HCEC 1CT (cell line): ENCODE data around the gene RASAL3.
"Not testable (repeated sequence)": the region's sequence is repeated elsewhere in the genome, so short reads cannot be mapped to it uniquely, and the experiment has no call there.

Source experiments
- DNase-seq: peaks from one replicate; pipeline ENCODE4 v3.0.0-alpha.2; 2017

Gene RASAL3

DNA sequence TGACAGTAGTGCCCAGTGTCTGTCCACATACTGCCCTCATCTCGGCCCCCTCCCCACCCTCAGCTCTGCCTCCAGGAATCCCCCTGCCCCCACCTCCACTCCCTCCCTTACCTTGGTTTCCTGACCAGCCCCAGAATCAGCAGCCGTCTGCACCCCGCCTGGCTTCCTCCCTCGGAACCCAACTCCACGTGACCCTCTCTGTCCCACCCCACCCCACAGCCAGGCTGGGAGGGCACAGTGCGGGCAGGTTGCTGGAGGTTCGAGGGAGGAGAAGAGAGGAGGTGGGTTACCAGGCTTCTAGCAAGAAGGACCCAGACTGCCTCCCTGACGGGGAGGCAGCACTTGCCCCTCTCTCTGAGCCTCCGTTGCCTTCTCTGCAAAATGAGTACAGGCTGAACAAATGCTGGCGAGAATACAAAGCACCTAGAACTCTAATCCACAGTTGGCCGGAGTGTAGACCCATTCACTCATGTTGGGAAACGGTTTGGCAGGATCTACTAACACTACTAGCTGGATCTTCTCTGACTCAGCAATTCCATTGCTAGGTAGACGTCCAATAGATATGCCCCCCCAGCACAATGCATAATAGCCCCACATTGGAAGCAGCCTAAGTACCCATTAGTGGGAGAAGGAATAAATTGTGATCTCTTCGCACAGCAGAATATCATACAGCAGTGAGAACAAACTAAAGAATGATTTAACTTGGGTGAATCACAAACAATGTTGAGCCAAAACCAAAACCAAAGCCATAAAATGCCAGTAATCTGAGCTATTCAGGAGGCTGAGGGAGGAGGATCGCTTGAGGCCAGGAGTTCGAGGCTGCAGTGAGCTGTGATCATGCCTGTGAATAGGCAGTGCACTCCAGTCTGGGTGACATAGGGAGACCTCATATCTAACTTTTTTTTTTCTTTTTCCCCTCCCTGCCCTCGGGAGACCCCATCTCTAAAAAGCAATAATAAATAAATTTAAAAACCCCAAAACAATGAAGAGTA lies at the start of gene RASAL3:
TSS of gene RASAL3 (minus strand) at position 151 of the 992 bp plus-strand sequence. CDS start 186 bp downstream, outside the sequence.
- DNase-seq, result no peak

DNA sequence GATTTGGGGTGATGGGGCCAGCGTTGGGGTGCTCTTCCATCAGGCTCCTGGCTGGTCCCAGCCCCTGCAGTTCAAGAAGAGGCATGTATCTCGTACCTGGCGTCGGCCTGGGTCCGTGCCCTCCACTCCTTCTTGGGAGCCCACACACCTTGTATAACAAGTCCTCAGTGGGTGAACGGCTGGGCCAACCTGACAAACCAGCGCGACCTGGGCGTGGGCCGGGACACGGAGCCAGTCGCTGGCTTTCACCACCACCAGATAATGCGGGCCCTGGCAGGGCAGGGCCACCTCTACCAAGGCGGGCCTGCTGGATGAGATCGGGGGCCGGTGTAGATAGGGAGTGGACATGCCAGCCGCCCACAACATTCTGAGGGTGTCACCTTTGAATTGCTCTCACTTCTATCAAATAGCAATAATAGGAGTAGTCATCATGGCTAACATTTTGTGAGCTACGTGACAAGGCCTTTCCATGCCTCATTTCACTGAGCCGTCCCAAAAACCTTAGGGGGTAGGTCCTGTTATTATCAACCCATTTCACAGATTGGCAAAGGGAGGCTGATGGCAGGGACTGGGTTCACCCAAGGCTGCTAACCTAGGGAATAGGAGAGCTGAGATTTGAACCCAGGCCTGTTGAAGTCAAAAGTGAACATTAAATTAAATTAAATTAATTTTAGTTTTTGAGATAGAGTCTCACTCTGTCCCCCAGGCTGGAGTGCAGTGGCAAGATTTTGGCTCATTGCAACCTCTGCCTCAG lies 47.5 kb upstream of the RASAL3 start:
- no peak for DNase-seq

- DNase-seq, result no peak
Observed at GRCh38 chr19:15508035-15508710, 43.8 kb upstream of the RASAL3 start, which contains the start of gene CYP4F22. CYP4F22 (plus strand) TSS chr19:15508525; CDS start chr19:15525337, 16,812 bp downstream.

- no peak for DNase-seq
Observed at GRCh38 chr19:15507068-15508034, 43.0 kb upstream of the RASAL3 start.

DNA sequence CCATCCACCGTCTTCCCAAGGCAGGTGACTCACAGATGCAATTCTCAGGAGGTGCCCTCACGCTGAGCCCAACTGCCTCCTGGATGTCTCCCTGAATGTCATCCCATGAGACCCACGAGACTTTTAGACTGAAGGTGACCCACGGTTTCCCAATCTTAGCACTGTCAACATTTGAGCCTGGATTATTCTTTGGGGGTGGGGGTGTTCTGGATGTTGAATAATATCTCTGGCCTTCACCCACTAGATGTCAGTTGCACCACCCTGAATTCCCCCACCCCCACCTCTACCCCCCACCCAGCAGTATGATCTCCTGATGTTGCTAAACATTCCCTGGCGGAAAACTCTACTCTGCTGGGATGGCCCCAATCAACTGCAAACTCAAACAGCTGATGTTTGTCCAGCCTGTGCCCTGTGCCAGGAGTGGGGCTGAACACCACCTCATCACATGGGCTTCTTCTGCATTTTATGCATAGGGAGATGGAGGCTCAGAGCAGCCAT lies 41.8 kb upstream of the RASAL3 start:
- DNase-seq, result no peak

DNA sequence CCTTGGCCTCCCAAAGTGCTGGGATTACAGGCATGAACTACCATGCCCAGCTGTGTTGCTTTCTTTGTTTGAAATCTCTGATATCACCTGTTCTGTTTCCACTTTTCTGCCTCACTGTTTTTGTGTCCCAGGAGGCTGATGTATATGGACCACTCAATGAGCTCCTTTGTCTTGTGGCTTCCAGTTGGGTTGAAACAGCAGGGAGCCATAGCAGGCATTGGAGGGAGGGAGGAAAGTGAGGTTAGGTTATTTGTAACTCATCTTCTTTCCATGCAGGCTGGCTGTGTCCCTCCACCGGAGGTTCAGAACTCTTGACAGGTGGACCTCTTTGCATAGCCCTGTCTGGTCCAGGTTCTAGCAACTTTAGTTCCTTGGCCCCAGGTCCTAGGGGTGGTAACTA lies 37.9 kb upstream of the RASAL3 start:
- no peak for DNase-seq

DNA sequence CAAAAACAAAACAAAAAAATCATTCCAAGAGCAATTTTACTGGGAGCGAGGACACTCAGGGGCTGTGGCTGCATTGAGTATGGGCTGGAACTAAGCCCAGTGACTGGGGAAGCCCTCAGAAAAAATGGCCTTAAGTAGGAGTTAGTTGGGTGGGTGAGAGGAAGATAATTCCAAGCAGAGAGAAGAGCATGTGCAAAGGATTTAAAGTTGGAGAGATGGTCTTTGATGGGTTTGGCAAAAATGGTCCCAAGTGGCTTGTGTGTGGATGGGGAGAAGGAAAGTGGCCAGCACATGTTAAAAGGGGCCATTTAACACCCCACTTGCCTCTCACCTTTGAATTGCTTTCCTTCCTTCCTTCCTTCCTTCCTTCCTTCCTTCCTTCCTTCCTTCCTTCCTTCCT lies 37.3 kb upstream of the RASAL3 start:
- DNase-seq, result no peak

DNA sequence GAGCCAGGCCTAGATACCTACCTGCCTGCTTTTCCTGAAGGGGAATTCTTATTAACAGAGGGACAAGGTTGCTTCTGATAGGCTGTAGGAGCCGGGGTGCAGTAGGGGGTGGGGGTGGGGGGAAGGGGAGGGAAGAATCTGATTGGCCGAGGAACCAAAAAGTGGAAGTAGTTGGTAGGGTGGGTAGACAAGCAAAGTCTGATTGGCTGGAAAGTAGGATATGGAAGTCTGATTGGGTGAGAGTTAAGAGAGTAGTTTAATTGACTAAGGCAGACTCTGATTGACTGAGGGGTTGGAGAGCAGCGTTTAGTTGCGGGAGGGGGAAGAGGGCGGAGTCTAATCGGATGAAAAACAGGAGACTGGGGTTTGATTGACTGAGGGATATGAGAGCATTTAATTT lies 34.6 kb upstream of the RASAL3 start:
- no peak for DNase-seq

DNA sequence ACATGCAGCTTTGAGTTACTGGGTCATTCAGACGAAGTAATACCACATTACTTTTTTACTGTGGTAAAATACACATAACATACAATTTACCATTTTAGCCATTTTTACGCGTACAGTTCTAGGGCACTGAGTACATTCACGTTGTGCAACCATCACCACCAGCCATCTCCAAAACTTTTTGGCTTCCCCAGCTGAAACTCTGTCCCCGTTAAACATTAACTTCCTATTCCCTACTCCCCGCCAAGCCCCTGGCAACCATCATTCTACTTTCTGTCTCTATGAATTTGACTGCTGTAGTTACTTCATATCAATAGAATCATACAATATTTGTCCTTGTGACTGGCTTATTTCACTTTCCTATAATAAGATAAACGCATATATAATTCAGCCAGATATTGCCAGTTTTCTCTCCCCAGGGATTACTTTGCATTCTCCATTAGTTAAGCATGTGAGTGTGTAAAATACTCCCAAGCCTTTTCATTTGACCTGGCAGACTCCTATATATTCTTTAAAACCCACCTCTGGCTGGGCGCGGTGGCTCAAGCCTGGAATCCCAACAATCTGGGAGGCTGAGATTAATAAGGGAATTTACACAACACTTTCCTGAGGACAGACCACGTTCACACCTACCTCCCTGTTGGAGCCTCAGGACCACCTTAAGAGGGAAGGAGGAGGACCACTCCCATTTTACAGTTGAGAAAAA lies 34.0 kb upstream of the RASAL3 start:
- no peak for DNase-seq

DNA sequence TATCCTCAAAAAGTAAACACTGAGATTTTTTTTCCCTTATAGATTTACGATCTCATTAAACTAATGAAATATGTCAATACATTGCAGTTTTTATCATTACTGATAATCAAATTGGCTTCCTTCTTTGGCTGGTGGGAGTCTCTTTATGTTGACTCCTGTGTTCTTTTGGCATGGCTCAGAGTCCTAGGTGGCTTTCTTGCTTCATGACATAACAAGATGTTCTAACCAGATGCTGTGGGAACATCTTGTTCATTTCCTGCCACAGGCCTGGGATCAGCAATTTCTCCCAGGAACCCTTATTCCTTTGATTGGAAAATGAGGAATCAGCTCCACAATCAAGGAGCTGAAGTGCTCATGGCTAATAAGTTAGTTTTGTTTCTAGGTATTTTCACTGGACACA lies 30.8 kb upstream of the RASAL3 start:
- no peak for DNase-seq

DNA sequence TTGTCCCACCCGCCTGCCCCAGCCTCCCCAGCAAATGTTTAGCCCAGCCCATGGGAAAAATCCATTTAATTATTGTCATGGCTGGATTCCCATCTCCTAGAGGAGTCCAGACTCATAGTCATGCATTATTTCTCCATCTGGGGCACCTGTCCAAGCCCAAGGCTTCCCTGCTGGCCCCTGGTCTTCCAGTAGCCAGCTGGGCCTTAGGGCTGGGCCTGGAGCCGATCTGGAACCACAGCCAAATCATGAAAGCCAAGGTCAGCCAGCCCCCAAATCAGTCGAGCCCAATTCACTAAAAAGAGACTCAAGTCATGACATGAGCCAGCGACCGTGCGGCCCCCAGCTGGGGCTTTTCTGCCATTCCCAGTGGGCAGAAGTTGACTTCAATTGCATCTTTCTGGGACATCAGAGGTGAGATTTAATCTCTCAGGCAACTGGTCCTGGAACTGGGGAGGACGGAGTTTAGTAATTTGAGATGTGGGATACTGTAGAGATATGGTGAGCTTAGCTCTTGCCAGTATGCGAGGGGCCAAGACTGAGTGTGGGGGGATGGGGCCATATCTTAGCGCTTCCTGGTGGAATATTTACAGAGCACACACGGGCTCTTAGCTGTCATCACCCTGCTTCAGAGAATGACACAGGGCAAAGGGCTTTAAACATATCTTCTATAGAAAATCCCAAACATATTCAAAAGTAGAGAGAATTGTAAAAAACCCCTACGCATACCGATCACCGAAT lies 24.3 kb upstream of the RASAL3 start:
- no peak for DNase-seq

DNA sequence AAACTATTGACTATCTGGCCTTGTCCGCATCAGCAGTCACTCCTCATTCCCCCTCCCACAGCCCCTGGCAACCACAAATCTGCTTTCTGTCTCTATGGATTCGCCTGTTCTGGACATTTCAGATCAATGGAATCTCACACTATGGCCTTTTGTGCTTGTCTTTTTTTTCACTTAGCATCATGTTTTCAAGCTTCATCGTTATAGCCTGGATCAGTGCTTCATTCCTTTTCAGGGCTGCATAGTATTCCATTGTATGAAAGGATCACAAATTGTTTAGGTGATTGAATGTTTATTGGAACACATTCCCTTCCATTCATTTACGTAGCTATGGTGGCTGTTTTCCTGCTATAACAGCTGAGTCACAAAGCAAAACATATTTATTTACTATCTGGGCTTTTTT lies 22.7 kb upstream of the RASAL3 start:
- no peak for DNase-seq

- DNase-seq, result not testable (repeated sequence)
Observed at GRCh38 chr19:15485768-15486167, 21.4 kb upstream of the RASAL3 start.

GRCh38 chr19:15480996-15481395 lies 16.7 kb upstream of the RASAL3 start:
- not testable (repeated sequence) for DNase-seq

GRCh38 chr19:15479391-15480345 lies 15.3 kb upstream of the RASAL3 start, which contains the start of gene PGLYRP2:
PGLYRP2 (minus strand) TSS chr19:15479501; CDS start chr19:15479371, 130 bp downstream.
- DNase-seq, result peak; percentile 8

DNA sequence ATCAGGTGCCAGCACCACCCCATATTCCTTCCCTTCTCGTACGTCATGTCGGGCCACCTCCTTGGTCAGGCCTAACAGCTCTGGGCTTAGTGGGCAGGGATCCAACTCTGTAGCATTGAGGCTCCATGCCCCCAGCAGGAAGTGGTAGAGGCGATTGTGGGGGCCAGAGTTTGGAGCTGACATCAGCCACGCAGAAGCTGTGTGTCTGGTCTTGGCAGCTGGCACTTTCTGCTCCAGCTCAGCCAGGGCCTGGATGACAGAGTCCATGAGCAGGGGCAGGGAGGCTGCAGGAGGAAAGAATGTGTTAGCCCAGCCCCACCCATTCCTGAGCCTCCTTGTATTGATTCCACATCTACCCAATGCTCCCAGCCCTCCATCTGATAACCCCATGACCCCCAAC lies 12.0 kb upstream of the RASAL3 start:
- DNase-seq, result no peak

DNA sequence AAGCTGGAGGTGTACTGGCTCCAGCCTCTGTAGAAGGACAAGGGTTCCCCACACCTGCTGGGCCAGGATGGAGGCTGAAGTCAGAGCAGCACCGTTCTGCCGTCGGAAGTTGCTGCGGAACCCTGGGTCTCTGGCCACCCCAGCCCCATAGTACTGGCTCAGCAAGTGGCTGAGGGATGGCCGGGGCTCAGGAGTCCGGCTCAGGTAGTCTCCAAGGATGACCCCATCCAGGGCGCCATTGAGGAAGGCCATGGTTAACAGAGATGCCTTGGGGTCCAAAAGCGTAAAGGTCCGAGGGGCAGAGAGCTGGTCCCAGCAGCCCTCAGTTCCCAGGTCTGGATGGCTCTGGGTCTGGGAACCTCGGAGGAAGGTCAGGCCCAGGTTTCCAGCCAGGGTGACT lies 11.3 kb upstream of the RASAL3 start:
- DNase-seq, result no peak

GRCh38 chr19:15475169-15475568 lies 10.8 kb upstream of the RASAL3 start:
- no peak for DNase-seq

DNA sequence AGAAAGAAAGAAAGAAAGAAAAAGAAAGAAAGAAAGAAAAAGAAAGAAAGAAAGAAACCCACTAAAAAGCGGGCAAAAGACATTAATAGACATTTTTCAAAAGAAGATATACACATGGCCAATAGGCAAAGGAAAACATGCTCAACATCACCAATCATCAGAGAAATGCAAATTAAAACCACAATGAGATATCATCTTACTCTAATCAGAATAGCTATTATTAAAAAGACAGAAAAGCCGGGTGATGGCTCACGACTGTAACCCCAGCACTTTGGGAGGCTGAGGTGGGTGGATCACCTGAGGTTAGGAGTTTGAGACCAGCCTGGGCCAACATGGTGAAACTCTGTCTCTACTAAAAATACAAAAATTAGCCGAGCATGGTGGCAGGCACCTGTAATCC lies 9.5 kb upstream of the RASAL3 start:
- not testable (repeated sequence) for DNase-seq
